GM06990 (cell line): ENCODE measurements around the gene MSANTD1.

ENCODE experiments used
- DNase-seq: peaks from one replicate; pipeline ENCODE4 v3.0.0-alpha.2; 2011; ENCODE audit not compliant: insufficient read length; ENCODE audit errors: extremely low read depth
- H3K27me3 ChIP-seq: replicated peaks from 2 replicates; pipeline ENCODE4 v1.6.0; 2011; ENCODE audit warnings: low read length; ENCODE audit not compliant: control insufficient read depth, insufficient read depth
- H3K36me3 ChIP-seq: 2 replicates; pipeline ENCODE4 v1.5.1; 2011; ENCODE audit warnings: low read length; ENCODE audit not compliant: control insufficient read depth, insufficient read depth
- H3K4me3 ChIP-seq: replicated peaks from 2 replicates; pipeline ENCODE4 v1.5.1; 2011; ENCODE audit warnings: low read depth, mild to moderate bottlenecking, control low read depth, low read length
- CTCF ChIP-seq: IDR thresholded peaks from 2 replicates; pipeline ENCODE4 v1.5.1; 2011; ENCODE audit warnings: low read length, control low read depth, mild to moderate bottlenecking, inconsistent platforms; ENCODE audit not compliant: insufficient read depth, poor library complexity, severe bottlenecking

Gene MSANTD1

GRCh38 chr4:3202836-3203820, 45.8 kb upstream of the MSANTD1 start:
- peaks cover 28% of the 10 kb centered on the region for H3K36me3 ChIP-seq
- no peak for DNase-seq
- H3K4me3 ChIP-seq = no peak overlapping the region
- no peak for TF ChIP-seq CTCF
- no peaks in the 10 kb centered on the region for H3K27me3 ChIP-seq

- no peak for DNase-seq
- H3K27me3 ChIP-seq = no peaks in the 10 kb centered on the region
- no peak overlapping the region for H3K4me3 ChIP-seq
- no peak for TF ChIP-seq CTCF
- peaks cover 26% of the 10 kb centered on the region for H3K36me3 ChIP-seq
Measured at GRCh38 chr4:3203971-3204431, 45.0 kb upstream of the MSANTD1 start.

- no peak for TF ChIP-seq CTCF
- no peaks in the 10 kb centered on the region for H3K27me3 ChIP-seq
- peaks cover 30% of the 10 kb centered on the region for H3K36me3 ChIP-seq
- no peak overlapping the region for H3K4me3 ChIP-seq
- DNase-seq = no peak
Measured at GRCh38 chr4:3205995-3206394, 43.0 kb upstream of the MSANTD1 start.

- TF ChIP-seq CTCF = no peak
- Histone ChIP-seq H3K36me3 (peaks cover 30% of the 10 kb centered on the region), H3K4me3 (no peak overlapping the region), H3K27me3 (no peaks in the 10 kb centered on the region)
- DNase-seq = no peak
Measured at GRCh38 chr4:3206439-3207100, 42.4 kb upstream of the MSANTD1 start.

GRCh38 chr4:3207531-3208037, 41.4 kb upstream of the MSANTD1 start:
- Histone ChIP-seq H3K4me3 (no peak overlapping the region), H3K27me3 (no peaks in the 10 kb centered on the region), H3K36me3 (peaks cover 37% of the 10 kb centered on the region)
- no peak for TF ChIP-seq CTCF
- no peak for DNase-seq
